ENCODE data around the gene THSD7A. TPM values are rescaled to one million over a fixed set of nuclear protein-coding genes. Genes with fewer than 3 reads are reported as not detected.

The THSD7A gene
- total and polyA plus RNA-seq, 4 donors, result 0.15 to 2.7 (median 1.9) TPM

- H3K27ac ChIP-seq (ENCODE audit: low read depth in 1 of 2, low read length in 2 of 2), result no peak overlapping the region
- no peak for DNase-seq (ENCODE audit: low spot score)
Measured at GRCh38 chr7:11436316-11436715, 395.7 kb downstream of the THSD7A start.

GRCh38 chr7:11434366-11434765 is 397.6 kb downstream of the THSD7A start:
- Histone ChIP-seq H3K9ac (ENCODE audit: low read depth in 1 of 2, low read length in 2 of 2) (no peak overlapping the region), H3K27ac (ENCODE audit: low read depth in 1 of 2, low read length in 2 of 2) (no peak overlapping the region), H3K4me3 (ENCODE audit: low read depth in 1 of 3, low read length in 3 of 3) (no peak overlapping the region), H3K36me3 (ENCODE audit: control insufficient read depth in 4 of 4, insufficient read depth in 3 of 4, low read depth in 1 of 4, low read length in 3 of 4) (no peaks in the 10 kb centered on the region), H3K27me3 (ENCODE audit: control insufficient read depth in 4 of 4, insufficient read depth in 4 of 4, low read length in 3 of 4) (no peaks in the 10 kb centered on the region), H3K4me1 (ENCODE audit: control insufficient read depth in 4 of 4, insufficient read depth in 4 of 4, low read length in 3 of 4) (peaks cover 0 to 7% (median 3%) of the 10 kb centered on the region in 4 donors), H3K9me3 (ENCODE audit: control insufficient read depth in 4 of 4, low read length in 3 of 4) (no peaks in the 10 kb centered on the region)
- no peak for TF ChIP-seq TAF1 (conservative IDR thresholded peaks at IDR 0.05)
- TF ChIP-seq GABPA (IDR thresholded peaks at IDR 0.05 in 1 of 2, conservative IDR thresholded peaks at IDR 0.05 in 1 of 2), result no peak
- TF ChIP-seq YY1 (IDR thresholded peaks at IDR 0.05), result no peak
- TF ChIP-seq FOXA2 (IDR thresholded peaks at IDR 0.05), result no peak
- TF ChIP-seq REST (IDR thresholded peaks at IDR 0.05), result no peak
- no peak for TF ChIP-seq CTCF (IDR thresholded peaks at IDR 0.05; ENCODE audit: low read depth, low read length, missing input control)
- no peak for TF ChIP-seq HNF4A (conservative IDR thresholded peaks at IDR 0.05)
- DNase-seq (ENCODE audit: low spot score), result no peak

More at GRCh38 chr7:11436316-11436715, 395.7 kb downstream of the THSD7A start:
- TF ChIP-seq RAD21 (IDR thresholded peaks at IDR 0.05), result peak in 1 of 2 donors; percentile 21
- TF ChIP-seq JUND (IDR thresholded peaks at IDR 0.05), result peak; percentile 71 to 88
- peak; percentile 64 for TF ChIP-seq ATF3 (IDR thresholded peaks at IDR 0.05)
- no peak for TF ChIP-seq YY1 (IDR thresholded peaks at IDR 0.05)
- no peak for TF ChIP-seq RXRA (IDR thresholded peaks at IDR 0.05)
- no peak for TF ChIP-seq REST (IDR thresholded peaks at IDR 0.05)
- no peak for TF ChIP-seq NR2F2 (IDR thresholded peaks at IDR 0.05)
- TF ChIP-seq HNF4A (conservative IDR thresholded peaks at IDR 0.05), result peak; percentile 62 to 76
- TF ChIP-seq SP1 (IDR thresholded peaks at IDR 0.05), result peak; percentile 17
- Histone ChIP-seq H3K27me3 (ENCODE audit: control insufficient read depth in 4 of 4, insufficient read depth in 4 of 4, low read length in 3 of 4) (no peaks in the 10 kb centered on the region), H3K9me3 (ENCODE audit: control insufficient read depth in 4 of 4, low read length in 3 of 4) (no peaks in the 10 kb centered on the region), H3K4me3 (ENCODE audit: low read depth in 1 of 3, low read length in 3 of 3) (no peak overlapping the region), H3K36me3 (ENCODE audit: control insufficient read depth in 4 of 4, insufficient read depth in 3 of 4, low read depth in 1 of 4, low read length in 3 of 4) (no peaks in the 10 kb centered on the region), H3K9ac (ENCODE audit: low read depth in 1 of 2, low read length in 2 of 2) (no peak overlapping the region), H3K4me1 (ENCODE audit: control insufficient read depth in 4 of 4, insufficient read depth in 4 of 4, low read length in 3 of 4) (peaks cover 0 to 7% (median under 1%) of the 10 kb centered on the region in 4 donors)
- WGBS, result 57% methylated on average over 1 of the region's 1 CpG

All from liver (tissue), 9 donors.